H4 (cell line): ENCODE results near the gene TMIE. TPM values are rescaled to one million over a fixed set of nuclear protein-coding genes. Genes with fewer than 3 reads are reported as not detected.

ENCODE experiments used
- DNase-seq: peaks from one replicate; pipeline ENCODE4 v3.0.0-alpha.2; 2015; ENCODE audit warnings: low spot score
- total RNA-seq: library from RNA; depleted of rRNA; stranded (reverse); fragments of >200 nt; shearing (Covaris generic); gene quantifications from 2 replicates; pipeline ENCODE4 v1.2.3, GENCODE V29; 2014; rRNA removed

Gene TMIE
- not detected in 2 replicates for total RNA-seq

GRCh38 chr3:46701181-46701939 lies at the start of gene TMIE:
Gene TMIE (plus strand): TSS chr3:46701392. CDS start chr3:46701488, 96 bp downstream.
- no peak for DNase-seq

- no peak for DNase-seq
Measured at GRCh38 chr3:46655271-46655670, 45.9 kb upstream of the TMIE start.

- DNase-seq = no peak
Measured at GRCh38 chr3:46656778-46657556, 44.2 kb upstream of the TMIE start.

- no peak for DNase-seq
Measured at GRCh38 chr3:46659285-46659684, 41.9 kb upstream of the TMIE start.

- no peak for DNase-seq
Measured at GRCh38 chr3:46660003-46660402, 41.2 kb upstream of the TMIE start.

- no peak for DNase-seq
Measured at GRCh38 chr3:46660543-46661523, 40.4 kb upstream of the TMIE start.

- DNase-seq = no peak
Measured at GRCh38 chr3:46661776-46662766, 39.1 kb upstream of the TMIE start.

GRCh38 chr3:46662771-46663551 lies 38.2 kb upstream of the TMIE start:
- DNase-seq = peak; percentile 33

- DNase-seq = peak; percentile 33
Measured at GRCh38 chr3:46663591-46664135, 37.5 kb upstream of the TMIE start.

GRCh38 chr3:46664188-46664970 lies 36.8 kb upstream of the TMIE start:
- no peak for DNase-seq

GRCh38 chr3:46664971-46665762 lies 36.0 kb upstream of the TMIE start:
- no peak for DNase-seq

- DNase-seq = no peak
Measured at GRCh38 chr3:46665763-46666452, 35.3 kb upstream of the TMIE start.

- DNase-seq = no peak
Measured at GRCh38 chr3:46666453-46666845, 34.7 kb upstream of the TMIE start.

- DNase-seq = no peak
Measured at GRCh38 chr3:46667061-46667621, 34.1 kb upstream of the TMIE start.

GRCh38 chr3:46667657-46668056 lies 33.5 kb upstream of the TMIE start:
- no peak for DNase-seq

GRCh38 chr3:46668116-46668515 lies 33.1 kb upstream of the TMIE start:
- no peak for DNase-seq

- no peak for DNase-seq
Measured at GRCh38 chr3:46668591-46668990, 32.6 kb upstream of the TMIE start.
